ENCODE data around the gene PKHD1.
"Not testable (repeated sequence)": the region's sequence is repeated elsewhere in the genome, so short reads cannot be mapped to it uniquely, and the experiment has no call there.

PKHD1 gene

GRCh38 chr6:51954681-51955080, 132.7 kb downstream of the PKHD1 start:
- no peak for TF ChIP-seq CTCF (IDR thresholded peaks at IDR 0.05; ENCODE audit: low read depth, low read length)
- TF ChIP-seq POLR2A (IDR thresholded peaks at IDR 0.05; ENCODE audit: extremely low read depth, insufficient read length), result no peak
- TF ChIP-seq MYC (IDR thresholded peaks at IDR 0.05; ENCODE audit: low read depth, low read length), result no peak
- no peak for TF ChIP-seq MAX (IDR thresholded peaks at IDR 0.05; ENCODE audit: low read depth, low read length)

GRCh38 chr6:51953246-51953645, 134.2 kb downstream of the PKHD1 start:
- TF ChIP-seq MAX (IDR thresholded peaks at IDR 0.05; ENCODE audit: low read depth, low read length) (no peak), MYC (IDR thresholded peaks at IDR 0.05; ENCODE audit: low read depth, low read length) (no peak), CTCF (IDR thresholded peaks at IDR 0.05; ENCODE audit: low read depth, low read length) (no peak), POLR2A (IDR thresholded peaks at IDR 0.05; ENCODE audit: extremely low read depth, insufficient read length) (no peak)
- H3K4me3 ChIP-seq (ENCODE audit: low read depth, low read length), result no peak overlapping the region
- no peak for DNase-seq (ENCODE audit: low read depth)

More at GRCh38 chr6:51954681-51955080, 132.7 kb downstream of the PKHD1 start:
- DNase-seq (ENCODE audit: low read depth), result no peak
- H3K4me3 ChIP-seq (ENCODE audit: low read depth, low read length), result no peak overlapping the region

- no peak overlapping the region for H3K4me3 ChIP-seq (ENCODE audit: low read depth, low read length)
- TF ChIP-seq MYC (IDR thresholded peaks at IDR 0.05; ENCODE audit: low read depth, low read length) (no peak), POLR2A (IDR thresholded peaks at IDR 0.05; ENCODE audit: extremely low read depth, insufficient read length) (no peak), CTCF (IDR thresholded peaks at IDR 0.05; ENCODE audit: low read depth, low read length) (no peak), MAX (IDR thresholded peaks at IDR 0.05; ENCODE audit: low read depth, low read length) (no peak)
- no peak for DNase-seq (ENCODE audit: low read depth)
Measured at GRCh38 chr6:51951924-51952323, 135.5 kb downstream of the PKHD1 start.

- TF ChIP-seq MAX (IDR thresholded peaks at IDR 0.05; ENCODE audit: low read depth, low read length) (no peak), POLR2A (IDR thresholded peaks at IDR 0.05; ENCODE audit: extremely low read depth, insufficient read length) (no peak), MYC (IDR thresholded peaks at IDR 0.05; ENCODE audit: low read depth, low read length) (no peak), CTCF (IDR thresholded peaks at IDR 0.05; ENCODE audit: low read depth, low read length) (no peak)
Measured at GRCh38 chr6:51949526-51949925, 137.9 kb downstream of the PKHD1 start.

GRCh38 chr6:51939695-51940094, 147.7 kb downstream of the PKHD1 start:
- not testable (repeated sequence) for H3K4me3 ChIP-seq (ENCODE audit: low read depth, low read length); DNase-seq (ENCODE audit: low read depth)

More at GRCh38 chr6:51949526-51949925, 137.9 kb downstream of the PKHD1 start:
- H3K4me3 ChIP-seq (ENCODE audit: low read depth, low read length), result no peak overlapping the region
- no peak for DNase-seq (ENCODE audit: low read depth)

GRCh38 chr6:51936531-51937290, 150.7 kb downstream of the PKHD1 start:
- TF ChIP-seq POLR2A (IDR thresholded peaks at IDR 0.05; ENCODE audit: extremely low read depth, insufficient read length) (no peak), CTCF (IDR thresholded peaks at IDR 0.05; ENCODE audit: low read depth, low read length) (no peak), MAX (IDR thresholded peaks at IDR 0.05; ENCODE audit: low read depth, low read length) (no peak), MYC (IDR thresholded peaks at IDR 0.05; ENCODE audit: low read depth, low read length) (no peak)
- no peak for DNase-seq (ENCODE audit: low read depth)
- no peak overlapping the region for H3K4me3 ChIP-seq (ENCODE audit: low read depth, low read length)
